Stomach (tissue), 4 donors: ENCODE measurements around the gene CNOT11.

Source experiments
- POLR2A ChIP-seq, 4 donors: fragments of 450-650 bp; IDR thresholded peaks; one replicate each; pipeline ENCODE4 v1.6.1; 2016; ENCODE audit warnings: antibody characterized with exemption in 4 of 4, control low read depth in 2 of 4, mild to moderate bottlenecking in 1 of 4, moderate library complexity in 1 of 4
- POLR2AphosphoS5 ChIP-seq, 3 donors: sonication (generic); formaldehyde crosslinking; IDR thresholded peaks; one replicate each; pipeline ENCODE4 v1.6.1; 2016; ENCODE audit warnings: antibody characterized with exemption in 3 of 3
- TF ChIP-seq, protein P1 (sequence below), 7 experiments: fragments of 450-650 bp in 4 of 7; fragments of 200-600 bp in 3 of 7; sonication (generic) in 3 of 7; IDR thresholded peaks; one replicate each; pipeline ENCODE4 v1.5.1; 2016 to 2019; ENCODE audit warnings: antibody characterized with exemption in 7 of 7, control low read depth in 2 of 7, mild to moderate bottlenecking in 1 of 7

DNA sequence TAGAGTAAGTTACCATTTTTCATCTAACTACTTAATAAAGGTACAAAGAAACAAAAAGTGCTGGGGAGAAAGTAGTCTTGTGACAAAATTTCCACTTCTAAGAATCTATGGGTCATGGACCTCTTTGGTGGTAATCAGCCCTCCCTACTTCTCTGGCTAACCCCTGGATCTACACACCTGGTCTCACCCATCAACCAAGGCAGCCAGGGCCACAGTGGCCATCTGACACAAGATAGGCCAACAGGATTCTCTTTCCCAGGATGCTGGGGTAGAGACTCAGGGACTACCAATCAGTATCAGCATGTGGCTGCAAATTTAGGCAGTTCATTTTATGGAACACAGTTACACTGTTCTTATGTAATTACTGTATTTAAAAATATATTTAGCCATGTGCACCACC is 38.0 kb downstream of the CNOT11 start:
- TF ChIP-seq POLR2AphosphoS5 (IDR thresholded peaks at IDR 0.05) (no peak), POLR2A (IDR thresholded peaks at IDR 0.05) (no peak)
- TF ChIP-seq, protein P1, sequence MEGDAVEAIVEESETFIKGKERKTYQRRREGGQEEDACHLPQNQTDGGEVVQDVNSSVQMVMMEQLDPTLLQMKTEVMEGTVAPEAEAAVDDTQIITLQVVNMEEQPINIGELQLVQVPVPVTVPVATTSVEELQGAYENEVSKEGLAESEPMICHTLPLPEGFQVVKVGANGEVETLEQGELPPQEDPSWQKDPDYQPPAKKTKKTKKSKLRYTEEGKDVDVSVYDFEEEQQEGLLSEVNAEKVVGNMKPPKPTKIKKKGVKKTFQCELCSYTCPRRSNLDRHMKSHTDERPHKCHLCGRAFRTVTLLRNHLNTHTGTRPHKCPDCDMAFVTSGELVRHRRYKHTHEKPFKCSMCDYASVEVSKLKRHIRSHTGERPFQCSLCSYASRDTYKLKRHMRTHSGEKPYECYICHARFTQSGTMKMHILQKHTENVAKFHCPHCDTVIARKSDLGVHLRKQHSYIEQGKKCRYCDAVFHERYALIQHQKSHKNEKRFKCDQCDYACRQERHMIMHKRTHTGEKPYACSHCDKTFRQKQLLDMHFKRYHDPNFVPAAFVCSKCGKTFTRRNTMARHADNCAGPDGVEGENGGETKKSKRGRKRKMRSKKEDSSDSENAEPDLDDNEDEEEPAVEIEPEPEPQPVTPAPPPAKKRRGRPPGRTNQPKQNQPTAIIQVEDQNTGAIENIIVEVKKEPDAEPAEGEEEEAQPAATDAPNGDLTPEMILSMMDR (IDR thresholded peaks at IDR 0.05): no peak
